HL-60 (cell line): Measurements from ENCODE around the gene SNRNP25.

Experiments used
- DNase-seq, 2 experiments: peaks; one replicate each; pipeline ENCODE4 v3.0.0-alpha.2; 2010 to 2020; ENCODE audit warnings: low read depth in 1 of 2, low spot score in 1 of 2
- H3K27ac ChIP-seq: fragments of 250-450 bp; sonication (Bioruptor Pico); replicated peaks from 2 replicates; pipeline ENCODE4 v1.5.1; 2020; ENCODE audit warnings: mild to moderate bottlenecking, moderate library complexity
- H3K27me3 ChIP-seq: fragments of 250-450 bp; sonication (Bioruptor Pico); 2 replicates; pipeline ENCODE4 v1.5.1; 2021; ENCODE audit warnings: mild to moderate bottlenecking, moderate library complexity; ENCODE audit not compliant: insufficient read depth, poor library complexity, severe bottlenecking
- H3K4me3 ChIP-seq: replicated peaks from 2 replicates; pipeline ENCODE4 v1.5.1; 2011; ENCODE audit warnings: mild to moderate bottlenecking, control low read depth, low read length; ENCODE audit not compliant: insufficient read depth
- GABPA ChIP-seq: IDR thresholded peaks from 2 replicates; pipeline ENCODE4 v1.6.1; 2012; ENCODE audit warnings: low read depth
- POLR2AphosphoS5 ChIP-seq: IDR thresholded peaks from 2 replicates; pipeline ENCODE4 v1.6.1; 2012; ENCODE audit warnings: low read depth
- SPI1 ChIP-seq: IDR thresholded peaks from 2 replicates; pipeline ENCODE4 v1.6.1; 2012; ENCODE audit warnings: low read depth, mild to moderate bottlenecking, borderline replicate concordance
- TF ChIP-seq, protein P1 (sequence below): IDR thresholded peaks from 2 replicates; pipeline ENCODE4 v1.6.1; 2012; ENCODE audit warnings: low read depth; ENCODE audit not compliant: insufficient replicate concordance
- TF ChIP-seq, protein P2 (sequence below): IDR thresholded peaks from one replicate; pipeline ENCODE4 v1.5.1; 2011; ENCODE audit warnings: low read length, control low read depth, inconsistent platforms; ENCODE audit not compliant: insufficient read depth

The SNRNP25 gene

DNA sequence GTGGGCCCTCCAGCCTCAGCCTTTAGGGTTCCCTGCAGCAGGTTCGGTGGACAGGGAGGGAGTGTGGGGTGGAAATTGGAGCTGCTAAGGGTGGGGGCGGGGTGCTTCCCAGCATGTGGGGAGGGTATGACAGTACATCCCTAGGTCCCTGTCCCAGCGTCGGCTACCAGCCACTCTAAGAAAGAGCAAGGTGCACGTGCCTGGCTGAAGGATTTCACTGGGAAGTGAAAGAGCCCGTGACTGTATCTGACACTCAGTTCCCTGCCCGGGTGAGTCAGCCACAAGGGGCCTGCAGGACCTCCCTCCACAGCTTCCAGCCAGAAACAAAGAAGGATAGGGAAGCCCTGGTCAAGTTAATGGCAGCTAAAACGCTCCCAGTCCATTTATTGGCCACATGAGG, 4.1 kb downstream of the SNRNP25 start:
- DNase-seq: no peak
- Histone ChIP-seq H3K27me3 (no peaks in the 10 kb centered on the region), H3K4me3 (no peak overlapping the region), H3K27ac (no peak overlapping the region)
- no peak for TF ChIP-seq GABPA
- TF ChIP-seq SPI1: no peak
- TF ChIP-seq, protein P1, sequence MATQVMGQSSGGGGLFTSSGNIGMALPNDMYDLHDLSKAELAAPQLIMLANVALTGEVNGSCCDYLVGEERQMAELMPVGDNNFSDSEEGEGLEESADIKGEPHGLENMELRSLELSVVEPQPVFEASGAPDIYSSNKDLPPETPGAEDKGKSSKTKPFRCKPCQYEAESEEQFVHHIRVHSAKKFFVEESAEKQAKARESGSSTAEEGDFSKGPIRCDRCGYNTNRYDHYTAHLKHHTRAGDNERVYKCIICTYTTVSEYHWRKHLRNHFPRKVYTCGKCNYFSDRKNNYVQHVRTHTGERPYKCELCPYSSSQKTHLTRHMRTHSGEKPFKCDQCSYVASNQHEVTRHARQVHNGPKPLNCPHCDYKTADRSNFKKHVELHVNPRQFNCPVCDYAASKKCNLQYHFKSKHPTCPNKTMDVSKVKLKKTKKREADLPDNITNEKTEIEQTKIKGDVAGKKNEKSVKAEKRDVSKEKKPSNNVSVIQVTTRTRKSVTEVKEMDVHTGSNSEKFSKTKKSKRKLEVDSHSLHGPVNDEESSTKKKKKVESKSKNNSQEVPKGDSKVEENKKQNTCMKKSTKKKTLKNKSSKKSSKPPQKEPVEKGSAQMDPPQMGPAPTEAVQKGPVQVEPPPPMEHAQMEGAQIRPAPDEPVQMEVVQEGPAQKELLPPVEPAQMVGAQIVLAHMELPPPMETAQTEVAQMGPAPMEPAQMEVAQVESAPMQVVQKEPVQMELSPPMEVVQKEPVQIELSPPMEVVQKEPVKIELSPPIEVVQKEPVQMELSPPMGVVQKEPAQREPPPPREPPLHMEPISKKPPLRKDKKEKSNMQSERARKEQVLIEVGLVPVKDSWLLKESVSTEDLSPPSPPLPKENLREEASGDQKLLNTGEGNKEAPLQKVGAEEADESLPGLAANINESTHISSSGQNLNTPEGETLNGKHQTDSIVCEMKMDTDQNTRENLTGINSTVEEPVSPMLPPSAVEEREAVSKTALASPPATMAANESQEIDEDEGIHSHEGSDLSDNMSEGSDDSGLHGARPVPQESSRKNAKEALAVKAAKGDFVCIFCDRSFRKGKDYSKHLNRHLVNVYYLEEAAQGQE: no peak
- TF ChIP-seq, protein P2, sequence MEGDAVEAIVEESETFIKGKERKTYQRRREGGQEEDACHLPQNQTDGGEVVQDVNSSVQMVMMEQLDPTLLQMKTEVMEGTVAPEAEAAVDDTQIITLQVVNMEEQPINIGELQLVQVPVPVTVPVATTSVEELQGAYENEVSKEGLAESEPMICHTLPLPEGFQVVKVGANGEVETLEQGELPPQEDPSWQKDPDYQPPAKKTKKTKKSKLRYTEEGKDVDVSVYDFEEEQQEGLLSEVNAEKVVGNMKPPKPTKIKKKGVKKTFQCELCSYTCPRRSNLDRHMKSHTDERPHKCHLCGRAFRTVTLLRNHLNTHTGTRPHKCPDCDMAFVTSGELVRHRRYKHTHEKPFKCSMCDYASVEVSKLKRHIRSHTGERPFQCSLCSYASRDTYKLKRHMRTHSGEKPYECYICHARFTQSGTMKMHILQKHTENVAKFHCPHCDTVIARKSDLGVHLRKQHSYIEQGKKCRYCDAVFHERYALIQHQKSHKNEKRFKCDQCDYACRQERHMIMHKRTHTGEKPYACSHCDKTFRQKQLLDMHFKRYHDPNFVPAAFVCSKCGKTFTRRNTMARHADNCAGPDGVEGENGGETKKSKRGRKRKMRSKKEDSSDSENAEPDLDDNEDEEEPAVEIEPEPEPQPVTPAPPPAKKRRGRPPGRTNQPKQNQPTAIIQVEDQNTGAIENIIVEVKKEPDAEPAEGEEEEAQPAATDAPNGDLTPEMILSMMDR: no peak
- TF ChIP-seq POLR2AphosphoS5: no peak

DNA sequence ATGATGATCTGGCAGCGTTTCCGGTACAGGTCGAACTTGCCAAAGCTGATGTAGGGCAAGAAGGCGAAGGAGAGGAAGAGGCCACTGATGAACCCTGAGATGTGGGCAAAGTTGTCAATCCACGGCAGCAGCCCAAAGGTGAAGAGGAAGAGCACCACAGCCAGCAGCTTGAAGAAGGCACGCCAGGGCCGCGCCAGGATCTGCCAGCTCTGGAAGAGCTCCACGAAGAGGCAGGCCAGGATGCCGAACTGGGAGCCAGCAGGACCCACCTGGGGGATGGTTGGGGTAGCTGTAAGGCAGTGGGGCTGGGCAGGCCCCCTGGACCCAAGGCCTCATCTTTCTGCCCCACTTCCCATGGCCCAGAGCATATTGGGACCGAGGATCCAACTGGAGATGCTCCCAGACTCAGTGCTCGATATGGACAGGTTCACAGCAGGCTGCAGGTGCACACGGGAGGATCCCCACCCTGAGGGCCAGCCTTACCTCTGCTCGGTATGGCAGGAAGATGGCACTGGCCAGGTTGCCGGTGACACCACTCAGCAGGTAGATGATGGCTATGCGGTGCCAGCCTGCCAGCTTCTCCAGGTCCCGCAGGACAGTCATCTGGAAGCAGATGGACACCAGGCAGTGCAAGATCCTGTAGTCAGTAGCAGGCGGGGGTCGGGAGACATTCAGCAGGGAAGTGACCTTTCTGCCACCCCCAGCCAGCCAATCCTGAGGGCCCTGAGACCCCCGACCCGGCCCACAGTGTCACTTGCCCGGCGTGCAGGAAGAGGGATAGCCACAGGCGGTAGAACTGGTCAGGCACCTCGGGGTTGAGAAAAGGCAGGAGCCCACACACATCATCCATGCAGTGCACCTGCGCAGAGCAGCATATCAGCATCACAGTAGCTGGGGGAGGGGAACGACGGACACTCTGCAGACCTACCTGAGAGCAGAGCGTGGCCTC, 5.1 kb downstream of the SNRNP25 start:
- no peak for DNase-seq
- no peak overlapping the region for H3K27ac ChIP-seq

DNA sequence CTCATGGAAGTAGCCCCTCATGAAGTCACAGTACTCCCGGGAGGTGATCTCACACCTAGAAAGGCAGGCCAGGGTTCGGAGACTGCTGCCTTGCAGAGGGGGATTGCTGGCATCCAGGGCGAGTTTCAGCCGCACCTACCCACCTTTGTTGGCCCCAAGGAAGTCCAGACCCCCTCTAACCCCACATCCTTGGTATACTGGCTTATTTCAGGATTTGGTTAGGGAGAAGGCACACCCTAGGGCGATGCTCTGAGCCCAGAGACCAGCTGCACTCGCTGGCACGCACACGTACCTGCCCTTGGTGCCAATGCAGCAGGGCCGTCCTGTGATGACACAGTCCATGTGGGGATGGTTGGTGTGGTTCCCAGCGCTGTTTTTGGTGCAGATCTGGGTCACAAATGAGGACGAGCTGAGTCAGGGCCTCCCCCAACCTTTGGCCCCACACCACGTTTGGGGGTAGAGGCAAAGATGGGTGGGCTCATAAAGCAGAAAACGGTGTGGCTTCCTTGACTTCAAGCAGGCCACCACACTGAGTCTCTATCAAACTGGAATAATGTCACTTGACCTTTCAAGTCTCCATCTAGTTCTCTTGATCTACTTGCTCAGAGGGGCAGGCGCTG, 5.9 kb downstream of the SNRNP25 start:
- TF ChIP-seq, protein P1: no peak
- TF ChIP-seq SPI1 (no peak), POLR2AphosphoS5 (no peak; the same call in 1 of the 2 replicates), GABPA (no peak)
- TF ChIP-seq, protein P2: no peak
- Histone ChIP-seq H3K27me3 (no peaks in the 10 kb centered on the region), H3K4me3 (no peak overlapping the region), H3K27ac (no peak overlapping the region)
- no peak for DNase-seq

More for the DNA sequence above, 5.1 kb downstream of the SNRNP25 start:
- Histone ChIP-seq H3K4me3 (no peak overlapping the region), H3K27me3 (no peaks in the 10 kb centered on the region)
- no peak for TF ChIP-seq POLR2AphosphoS5
- TF ChIP-seq GABPA: no peak

DNA sequence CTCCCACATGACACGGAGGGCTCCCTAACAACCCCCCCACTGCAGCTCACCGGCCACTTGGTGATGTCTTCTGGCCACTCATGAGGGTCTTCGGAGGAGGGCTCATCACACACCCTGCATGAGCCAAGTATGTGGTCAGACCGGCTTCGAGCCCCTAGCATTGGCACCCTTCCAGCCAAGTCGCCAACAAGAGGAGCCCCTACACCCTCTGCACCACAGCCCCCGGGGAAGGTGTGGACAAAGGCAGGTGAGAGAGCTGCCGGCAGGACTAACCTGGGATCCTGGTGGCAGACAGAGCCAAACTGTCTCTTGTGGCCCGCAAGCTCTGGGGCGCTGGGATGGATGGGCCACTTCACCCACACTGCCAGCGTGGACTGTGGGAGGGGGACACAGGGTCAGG, 6.5 kb downstream of the SNRNP25 start:
- no peak overlapping the region for H3K27ac ChIP-seq

More for the DNA sequence above, 6.5 kb downstream of the SNRNP25 start:
- DNase-seq: no peak
- Histone ChIP-seq H3K27me3 (no peaks in the 10 kb centered on the region), H3K4me3 (no peak overlapping the region)
- TF ChIP-seq, protein P2: no peak
- TF ChIP-seq SPI1 (no peak), POLR2AphosphoS5 (no peak), GABPA (no peak)
- TF ChIP-seq, protein P1: no peak
